GDM1 (cell line): ENCODE measurements around the gene APOBEC4.
A peak's percentile ranks its signal among the peaks of the same experiment; 100 is the strongest.
"Not testable (repeated sequence)": the region's sequence is repeated elsewhere in the genome, so short reads cannot be mapped to it uniquely, and the experiment has no call there.

ENCODE experiments used
- DNase-seq: peaks from one replicate; lab custom pipeline; 2025; lab: John Stamatoyannopoulos, UW

Gene APOBEC4, protein sequence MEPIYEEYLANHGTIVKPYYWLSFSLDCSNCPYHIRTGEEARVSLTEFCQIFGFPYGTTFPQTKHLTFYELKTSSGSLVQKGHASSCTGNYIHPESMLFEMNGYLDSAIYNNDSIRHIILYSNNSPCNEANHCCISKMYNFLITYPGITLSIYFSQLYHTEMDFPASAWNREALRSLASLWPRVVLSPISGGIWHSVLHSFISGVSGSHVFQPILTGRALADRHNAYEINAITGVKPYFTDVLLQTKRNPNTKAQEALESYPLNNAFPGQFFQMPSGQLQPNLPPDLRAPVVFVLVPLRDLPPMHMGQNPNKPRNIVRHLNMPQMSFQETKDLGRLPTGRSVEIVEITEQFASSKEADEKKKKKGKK

GRCh38 chr1:183652547-183653461 lies at the start of gene APOBEC4:
TSS of gene APOBEC4 (minus strand) at chr1:183653316. CDS start at chr1:183648781, 4,535 bp downstream.
- no peak for DNase-seq

- DNase-seq, result no peak
These were observed 49.7 kb upstream of the APOBEC4 start for GRCh38 chr1:183702813-183703198.

DNA sequence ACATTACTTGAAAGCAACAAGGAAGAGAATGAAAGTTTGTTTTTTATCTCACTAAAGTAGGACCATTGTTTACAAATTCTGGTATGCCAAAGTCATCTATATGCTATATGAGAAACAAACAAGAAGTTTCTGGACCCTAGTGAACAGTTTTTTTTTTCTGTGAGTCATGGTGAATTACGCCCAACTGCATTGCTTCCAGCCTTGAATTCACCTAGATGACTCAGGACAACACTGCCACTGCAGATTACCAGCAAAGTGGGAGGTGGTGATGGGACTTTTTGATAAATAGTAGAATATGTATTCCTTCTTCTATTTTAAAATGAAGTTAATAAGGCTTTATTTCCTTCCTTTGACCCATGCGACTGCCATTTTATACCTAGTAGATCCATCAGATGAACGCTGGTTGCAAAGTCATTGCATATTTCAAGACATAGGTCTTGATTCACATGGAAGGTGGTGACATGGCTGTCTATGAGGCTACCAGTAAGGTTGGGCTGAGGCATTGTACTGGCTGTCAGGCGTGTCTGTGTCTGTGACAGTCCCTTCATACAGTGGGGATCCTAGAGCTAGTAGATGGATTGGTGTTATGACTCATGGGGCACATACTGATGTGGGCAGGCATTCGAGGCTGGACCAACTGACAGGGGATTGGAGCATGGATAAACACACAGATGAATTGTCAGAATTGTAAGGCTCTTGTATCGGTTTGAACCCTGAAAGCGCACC lies 49.1 kb upstream of the APOBEC4 start:
- no peak for DNase-seq

DNA sequence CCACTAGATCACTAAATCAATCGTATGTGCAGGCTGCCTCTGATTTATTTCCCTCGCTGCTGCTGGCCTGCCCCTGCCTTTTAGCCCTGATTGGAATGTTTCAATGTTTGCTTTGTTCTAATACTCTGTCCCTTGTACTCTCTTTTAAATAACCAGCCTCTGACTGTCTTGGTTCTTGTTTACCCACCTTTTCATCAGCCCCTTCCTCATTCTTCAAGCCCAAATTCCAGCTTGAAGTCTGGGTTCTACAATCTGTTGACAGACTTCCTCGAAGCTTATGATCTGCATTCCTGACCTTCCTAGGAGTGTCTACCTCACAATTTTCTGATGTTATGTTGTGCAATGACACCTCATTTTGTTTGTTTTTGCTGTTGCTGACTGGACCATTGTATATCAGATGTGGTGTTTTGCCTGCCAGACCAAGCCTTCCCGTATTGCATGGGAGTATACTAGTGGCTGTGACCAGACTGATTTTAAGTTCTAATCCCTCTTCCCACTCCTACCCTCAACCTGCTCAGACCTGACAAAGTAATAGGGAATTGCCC lies 46.6 kb upstream of the APOBEC4 start:
- DNase-seq, result no peak

DNA sequence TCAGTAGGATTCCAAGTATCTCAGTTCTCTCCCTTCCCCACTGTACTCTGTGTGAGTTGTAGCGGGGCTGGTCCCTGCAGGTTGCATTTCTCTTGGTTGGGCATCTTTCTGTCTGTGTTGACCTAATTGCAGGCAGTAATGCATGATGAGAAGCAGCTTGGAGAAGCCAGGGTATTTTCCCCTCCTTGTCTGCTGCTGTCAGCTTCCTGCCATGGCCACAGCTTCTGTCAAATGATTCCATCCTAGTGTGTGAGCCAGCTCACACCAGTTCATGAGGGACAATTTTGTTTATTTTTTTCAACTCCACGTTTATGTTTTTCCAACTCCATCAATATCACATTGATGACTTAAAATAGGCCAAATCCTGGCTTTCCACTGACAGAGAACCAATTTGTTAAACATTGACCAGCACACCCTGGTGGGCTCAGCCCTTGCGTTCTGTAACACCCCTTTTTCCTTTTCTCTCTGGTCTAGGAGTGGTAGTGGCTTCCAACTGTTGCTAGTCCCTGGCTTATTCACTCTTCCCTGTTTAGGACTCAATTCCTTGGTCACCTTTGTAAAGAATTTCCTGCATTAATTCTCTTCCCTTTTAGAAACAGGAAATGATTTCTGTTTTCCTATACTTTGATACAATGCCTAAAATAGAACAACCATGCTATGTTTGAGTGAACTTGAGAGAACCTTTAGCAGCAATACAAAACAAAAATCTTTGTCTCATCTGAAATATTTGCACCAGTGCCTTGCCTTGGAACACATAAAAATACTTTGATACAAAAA lies 44.9 kb upstream of the APOBEC4 start:
- no peak for DNase-seq

DNA sequence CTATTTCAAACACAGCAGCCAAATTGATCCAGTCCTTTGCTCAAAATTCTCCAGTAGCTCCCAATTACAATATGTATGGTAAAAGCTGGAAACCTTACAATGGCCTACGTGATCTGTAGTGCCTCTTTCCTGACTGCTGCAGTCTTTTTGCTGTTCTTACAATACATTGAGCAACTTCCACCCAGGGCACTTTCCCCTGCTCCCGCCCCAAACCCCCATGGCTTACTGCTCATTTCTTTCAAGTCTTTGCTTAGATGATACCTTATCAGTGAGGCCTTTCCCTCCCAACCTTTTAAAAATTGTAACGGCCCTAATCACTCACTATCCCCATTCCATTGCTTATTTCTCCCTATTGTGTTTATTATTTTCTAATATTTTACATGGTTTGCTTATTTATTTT lies 43.9 kb upstream of the APOBEC4 start:
- DNase-seq, result no peak

- no peak for DNase-seq
These were observed 41.6 kb upstream of the APOBEC4 start for GRCh38 chr1:183694755-183695154.

- no peak for DNase-seq
These were observed 41.0 kb upstream of the APOBEC4 start for GRCh38 chr1:183694066-183694465.

DNA sequence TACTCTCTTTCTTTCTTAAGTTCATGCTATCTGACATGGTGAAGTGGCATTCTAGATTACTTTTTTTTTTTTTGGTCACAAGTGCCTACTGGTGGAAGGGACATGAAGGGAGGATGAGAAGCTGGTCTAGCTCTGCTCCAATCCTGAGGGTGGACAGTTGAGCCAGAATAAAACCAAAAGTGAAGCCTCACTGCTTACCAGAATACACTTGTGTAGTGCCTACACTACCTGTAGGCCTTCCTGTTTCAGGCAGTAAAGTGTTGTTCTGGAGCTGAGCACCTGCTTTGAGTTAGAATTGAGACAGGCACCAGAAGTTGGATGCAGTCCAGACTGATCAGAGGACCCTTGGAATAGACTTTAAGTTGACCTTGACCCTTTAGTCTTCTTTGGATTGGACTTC lies 40.4 kb upstream of the APOBEC4 start:
- no peak for DNase-seq

DNA sequence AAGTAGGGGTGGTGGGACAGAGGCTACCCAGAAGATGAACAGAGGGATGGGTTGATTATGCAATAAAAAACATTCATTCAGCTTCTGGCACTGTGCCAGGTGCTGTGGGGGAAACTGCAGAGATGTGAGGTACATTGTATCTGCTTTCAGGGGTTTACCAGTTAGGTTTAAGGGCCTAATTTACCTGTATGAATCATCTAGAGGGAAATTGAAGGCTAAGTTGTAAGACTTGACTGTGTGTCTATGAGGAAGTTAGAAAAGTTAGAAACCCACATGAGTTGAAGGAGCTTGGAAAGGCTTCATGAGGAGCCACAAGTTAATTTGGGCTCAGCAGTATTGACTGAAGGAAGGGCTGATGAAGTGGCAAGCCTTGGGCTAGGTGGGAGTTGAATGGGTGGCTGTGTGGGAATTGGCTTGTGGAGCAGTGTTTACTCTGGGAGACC lies 36.7 kb upstream of the APOBEC4 start:
- peak; percentile 3 for DNase-seq

DNA sequence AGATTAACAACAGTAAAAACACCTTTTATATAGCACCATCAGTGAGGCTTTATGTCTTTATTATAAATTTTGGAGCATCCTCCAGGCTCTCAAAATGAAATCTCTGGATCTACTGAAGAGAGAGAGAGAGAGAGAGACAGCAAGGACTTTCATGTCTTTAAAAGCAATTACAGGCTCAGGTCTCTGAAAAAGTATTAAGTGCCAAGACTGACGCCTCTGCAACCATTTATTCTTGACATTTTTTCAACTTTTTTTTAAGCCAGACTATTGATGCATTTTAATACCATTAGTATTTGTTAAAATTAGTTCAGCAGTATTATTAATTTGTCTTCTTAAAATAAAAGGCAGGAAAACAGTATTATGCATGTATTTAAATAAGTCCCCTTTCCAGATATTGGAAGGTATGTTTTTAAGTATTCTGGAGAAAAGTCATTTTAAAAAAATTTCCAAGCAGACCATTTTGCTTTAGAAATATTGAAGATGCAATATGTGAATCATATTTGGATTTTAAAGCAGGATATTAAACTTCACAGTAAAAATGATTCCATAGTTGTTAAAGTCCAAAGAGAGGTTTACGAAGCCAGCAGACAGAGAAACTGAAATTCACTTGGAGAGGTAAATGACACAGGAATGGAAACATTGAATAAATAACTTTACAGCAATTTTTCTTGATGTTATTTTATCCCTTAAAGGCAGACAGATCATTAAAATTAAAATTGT lies 35.4 kb upstream of the APOBEC4 start:
- DNase-seq, result no peak

- DNase-seq, result no peak
These were observed 34.6 kb upstream of the APOBEC4 start for GRCh38 chr1:183687546-183688304.

- DNase-seq, result no peak
These were observed 33.1 kb upstream of the APOBEC4 start for GRCh38 chr1:183686229-183686628.

- peak; percentile 16 for DNase-seq
These were observed 32.1 kb upstream of the APOBEC4 start for GRCh38 chr1:183685112-183685713.

GRCh38 chr1:183679363-183679762 lies 26.2 kb upstream of the APOBEC4 start:
- not testable (repeated sequence) for DNase-seq

DNA sequence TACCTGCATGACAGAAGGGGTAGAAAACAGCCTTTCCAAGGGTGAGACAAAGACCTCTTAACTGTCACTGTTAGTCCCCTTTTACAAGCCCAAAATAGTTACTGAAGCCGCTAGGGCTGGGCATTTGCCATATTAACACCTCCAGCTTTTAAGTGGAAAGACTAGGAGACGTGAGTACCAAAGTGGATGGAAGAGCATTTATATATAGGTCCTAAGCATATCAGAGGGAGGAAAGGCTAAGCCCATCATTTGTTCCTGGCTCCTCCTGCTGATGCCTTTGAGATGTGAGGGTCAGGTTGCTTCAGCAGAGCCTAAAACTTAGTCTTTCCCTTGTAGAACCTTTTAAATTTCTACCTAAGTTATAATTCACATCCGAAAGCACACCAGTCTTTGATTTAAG lies 25.7 kb upstream of the APOBEC4 start:
- DNase-seq, result no peak

GRCh38 chr1:183676586-183677189 lies 23.6 kb upstream of the APOBEC4 start:
- DNase-seq, result no peak

GRCh38 chr1:183675883-183676585 lies 22.9 kb upstream of the APOBEC4 start:
- no peak for DNase-seq
